HepG2 (cell line): ENCODE results near the gene CA14. TPM values are rescaled to one million over a fixed set of nuclear protein-coding genes. Genes with fewer than 3 reads are reported as not detected.

ENCODE experiments used
- AGO1 ChIP-seq: fragments of 200-400 bp; formaldehyde crosslinking; IDR thresholded peaks from 2 replicates; pipeline ENCODE4 v1.6.1; 2017; ENCODE audit warnings: mild to moderate bottlenecking, low read depth, low read length, moderate library complexity; ENCODE audit not compliant: poor library complexity, severe bottlenecking
- GTF3A ChIP-seq: sonication (generic); formaldehyde crosslinking; conservative IDR thresholded peaks from 2 replicates; pipeline ENCODE4 v1.4.0; 2020; ENCODE audit warnings: mild to moderate bottlenecking, missing genetic modification reagents
- HOXA5 ChIP-seq: sonication (generic); formaldehyde crosslinking; IDR thresholded peaks from 2 replicates; pipeline ENCODE4 v1.4.0; 2020; ENCODE audit warnings: missing genetic modification reagents
- KLF12 ChIP-seq: sonication (generic); formaldehyde crosslinking; IDR thresholded peaks from 2 replicates; pipeline ENCODE4 v1.4.0; 2020; ENCODE audit warnings: missing genetic modification reagents, borderline replicate concordance
- NFATC3 ChIP-seq: sonication (generic); formaldehyde crosslinking; IDR thresholded peaks from 2 replicates; pipeline ENCODE4 v1.5.1; 2020; ENCODE audit warnings: mild to moderate bottlenecking, missing genetic modification reagents
- NR2F1 ChIP-seq, 2 experiments: fragments of 450-650 bp in 1 of 2; formaldehyde crosslinking in 1 of 2; IDR thresholded peaks; 2 replicates each; pipeline versions ENCODE4 v1.5.0 to v1.6.1; 2016 to 2020; ENCODE audit warnings: mild to moderate bottlenecking in 1 of 2, missing compliant biosample characterization in 1 of 2, missing genetic modification reagents in 1 of 2, moderate library complexity in 1 of 2
- REL ChIP-seq: sonication (generic); formaldehyde crosslinking; conservative IDR thresholded peaks from 2 replicates; pipeline ENCODE4 v1.8.0; 2022; ENCODE audit warnings: mild to moderate bottlenecking, missing genetic modification reagents, moderate library complexity
- RXRB ChIP-seq: IDR thresholded peaks from 2 replicates; pipeline ENCODE4 v1.6.1; 2016; ENCODE audit warnings: borderline replicate concordance, missing genetic modification reagents, missing compliant biosample characterization
- TOE1 ChIP-seq: sonication (generic); formaldehyde crosslinking; IDR thresholded peaks from 2 replicates; pipeline ENCODE4 v1.4.0; 2020; ENCODE audit warnings: mild to moderate bottlenecking, missing genetic modification reagents
- ZKSCAN5 ChIP-seq: sonication (generic); formaldehyde crosslinking; IDR thresholded peaks from 2 replicates; pipeline ENCODE4 v1.5.1; 2020; ENCODE audit warnings: mild to moderate bottlenecking, missing genetic modification reagents
- ZNF383 ChIP-seq: sonication (generic); formaldehyde crosslinking; IDR thresholded peaks from 2 replicates; pipeline ENCODE4 v1.4.0; 2020; ENCODE audit warnings: missing genetic modification reagents, mild to moderate bottlenecking, borderline replicate concordance
- ZNF431 ChIP-seq: sonication (generic); formaldehyde crosslinking; IDR thresholded peaks from 2 replicates; pipeline ENCODE4 v1.9.0; 2022; ENCODE audit warnings: missing genetic modification reagents, low read depth, mild to moderate bottlenecking, borderline replicate concordance
- ZNF563 ChIP-seq: sonication (generic); formaldehyde crosslinking; IDR thresholded peaks from 2 replicates; pipeline ENCODE4 v1.8.0; 2022; ENCODE audit warnings: mild to moderate bottlenecking, moderate library complexity, missing genetic modification reagents
- ZNF75D ChIP-seq: sonication (generic); formaldehyde crosslinking; IDR thresholded peaks from 2 replicates; pipeline ENCODE4 v1.8.1; 2023; ENCODE audit warnings: missing genetic modification reagents, mild to moderate bottlenecking, borderline replicate concordance
- polyA plus RNA-seq, 8 experiments: library from polyadenylated mRNA; depleted of rRNA in 3 of 8; stranded (reverse) in 7 of 8; unstranded in 1 of 8; fragments of >200 nt; fragmentation: Illumina TruSeq in 4 of 8; extraction: Trizol in 4 of 8; gene quantifications; 2 replicates each; pipeline versions ENCODE4 v1.2.1 to v1.2.3, GENCODE V29; 2011 to 2016; ENCODE audit warnings: low read depth in 4 of 8, missing spikeins in 1 of 8, mixed read lengths in 1 of 8; ENCODE audit not compliant: insufficient read depth in 1 of 8
- total RNA-seq, 5 experiments: library from RNA; depleted of rRNA; stranded (reverse); fragments of >200 nt; fragmentation: Illumina TruSeq; extraction: Trizol; gene quantifications; 2 replicates each; pipeline ENCODE4 v1.2.3, GENCODE V29; 2016; ENCODE audit warnings: low read depth in 1 of 5
- TF ChIP-seq, protein P1 (sequence below), 2 experiments: sonication (generic) in 1 of 2; formaldehyde crosslinking in 1 of 2; IDR thresholded peaks; 2 replicates each; pipeline versions ENCODE4 v1.4.0 to v1.6.1; 2018 to 2020; ENCODE audit warnings: missing genetic modification reagents in 2 of 2, borderline replicate concordance in 1 of 2, low read depth in 1 of 2, mild to moderate bottlenecking in 1 of 2, missing biosample characterization in 1 of 2
- TF ChIP-seq, protein P2 (sequence below): sonication (generic); formaldehyde crosslinking; conservative IDR thresholded peaks from 2 replicates; pipeline ENCODE4 v1.4.0; 2020; ENCODE audit warnings: missing genetic modification reagents
- TF ChIP-seq, protein P3 (sequence below): sonication (generic); formaldehyde crosslinking; IDR thresholded peaks from 2 replicates; pipeline ENCODE4 v1.5.0; 2020; ENCODE audit warnings: missing genetic modification reagents
- TF ChIP-seq, protein P4 (sequence below), 2 experiments: sonication (generic) in 1 of 2; formaldehyde crosslinking in 1 of 2; IDR thresholded peaks; 2 replicates each; pipeline versions ENCODE4 v1.5.1 to v1.6.1; 2011 to 2020; ENCODE audit warnings: borderline replicate concordance in 1 of 2, low read depth in 1 of 2, low read length in 1 of 2, mild to moderate bottlenecking in 1 of 2, missing genetic modification reagents in 1 of 2, moderate library complexity in 1 of 2
- TF ChIP-seq, protein P5 (sequence below): IDR thresholded peaks from 2 replicates; pipeline ENCODE4 v1.6.1; 2016; ENCODE audit warnings: missing compliant biosample characterization, missing genetic modification reagents, borderline replicate concordance

Gene CA14
- total and polyA plus RNA-seq, 2 of the 13 experiments (the other 11 are each of a cell fraction or from before 2014, with no cell fraction given): 2.4 to 8.5 TPM

DNA sequence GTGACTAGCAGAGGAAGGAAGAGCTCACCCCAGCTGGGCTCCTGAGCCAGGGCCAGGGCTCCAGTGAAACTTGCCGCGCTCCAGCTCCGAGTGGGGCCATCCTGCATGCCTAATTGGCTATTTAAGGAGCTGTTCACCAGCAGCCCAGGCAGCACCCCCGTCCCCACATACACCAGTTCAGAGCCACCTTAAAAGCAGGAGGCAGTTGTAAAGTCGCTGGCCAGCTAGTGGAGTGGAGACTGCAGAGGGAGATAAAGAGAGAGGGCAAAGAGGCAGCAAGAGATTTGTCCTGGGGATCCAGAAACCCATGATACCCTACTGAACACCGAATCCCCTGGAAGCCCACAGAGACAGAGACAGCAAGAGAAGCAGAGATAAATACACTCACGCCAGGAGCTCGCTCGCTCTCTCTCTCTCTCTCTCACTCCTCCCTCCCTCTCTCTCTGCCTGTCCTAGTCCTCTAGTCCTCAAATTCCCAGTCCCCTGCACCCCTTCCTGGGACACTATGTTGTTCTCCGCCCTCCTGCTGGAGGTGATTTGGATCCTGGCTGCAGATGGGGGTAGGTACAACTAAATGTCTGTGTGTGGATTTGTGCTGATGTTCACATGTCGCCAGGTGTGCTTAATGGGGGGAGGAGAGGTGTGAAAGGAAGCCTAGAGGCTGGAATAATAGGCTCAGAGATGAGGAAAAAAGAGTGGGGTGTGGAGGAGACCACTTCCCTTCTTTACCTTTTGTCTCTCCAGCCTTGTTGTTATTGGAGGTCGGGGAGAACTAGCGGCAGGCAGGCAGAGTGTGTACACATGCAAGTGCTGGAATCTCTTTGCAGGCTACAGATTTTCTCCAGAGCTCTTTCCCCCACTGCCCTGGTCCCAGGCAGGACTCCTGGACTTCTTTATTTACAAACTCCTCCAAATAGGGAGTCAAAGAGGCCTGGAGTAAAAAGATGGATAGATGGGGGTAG is at the start of gene CA14 (continued):
- TF ChIP-seq, protein P1, sequence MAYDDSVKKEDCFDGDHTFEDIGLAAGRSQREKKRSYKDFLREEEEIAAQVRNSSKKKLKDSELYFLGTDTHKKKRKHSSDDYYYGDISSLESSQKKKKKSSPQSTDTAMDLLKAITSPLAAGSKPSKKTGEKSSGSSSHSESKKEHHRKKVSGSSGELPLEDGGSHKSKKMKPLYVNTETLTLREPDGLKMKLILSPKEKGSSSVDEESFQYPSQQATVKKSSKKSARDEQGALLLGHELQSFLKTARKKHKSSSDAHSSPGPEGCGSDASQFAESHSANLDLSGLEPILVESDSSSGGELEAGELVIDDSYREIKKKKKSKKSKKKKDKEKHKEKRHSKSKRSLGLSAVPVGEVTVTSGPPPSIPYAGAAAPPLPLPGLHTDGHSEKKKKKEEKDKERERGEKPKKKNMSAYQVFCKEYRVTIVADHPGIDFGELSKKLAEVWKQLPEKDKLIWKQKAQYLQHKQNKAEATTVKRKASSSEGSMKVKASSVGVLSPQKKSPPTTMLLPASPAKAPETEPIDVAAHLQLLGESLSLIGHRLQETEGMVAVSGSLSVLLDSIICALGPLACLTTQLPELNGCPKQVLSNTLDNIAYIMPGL (CRISPR knock-in tag; IDR thresholded peaks at IDR 0.05; ENCODE audit: borderline replicate concordance in 1 of 2, low read depth in 1 of 2): 0 out of 4 replicates have a peak, but pooled peaks of 1 of the 2 experiments have one; percentile 33
- TF ChIP-seq, protein P2, sequence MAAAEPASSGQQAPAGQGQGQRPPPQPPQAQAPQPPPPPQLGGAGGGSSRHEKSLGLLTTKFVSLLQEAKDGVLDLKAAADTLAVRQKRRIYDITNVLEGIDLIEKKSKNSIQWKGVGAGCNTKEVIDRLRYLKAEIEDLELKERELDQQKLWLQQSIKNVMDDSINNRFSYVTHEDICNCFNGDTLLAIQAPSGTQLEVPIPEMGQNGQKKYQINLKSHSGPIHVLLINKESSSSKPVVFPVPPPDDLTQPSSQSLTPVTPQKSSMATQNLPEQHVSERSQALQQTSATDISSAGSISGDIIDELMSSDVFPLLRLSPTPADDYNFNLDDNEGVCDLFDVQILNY (CRISPR knock-in tag): no peak
- TF ChIP-seq HOXA5 (CRISPR knock-in tag): 0 out of 2 replicates have a peak, but pooled peaks have one; percentile 49
- TF ChIP-seq AGO1: no peak
- TF ChIP-seq, protein P3, sequence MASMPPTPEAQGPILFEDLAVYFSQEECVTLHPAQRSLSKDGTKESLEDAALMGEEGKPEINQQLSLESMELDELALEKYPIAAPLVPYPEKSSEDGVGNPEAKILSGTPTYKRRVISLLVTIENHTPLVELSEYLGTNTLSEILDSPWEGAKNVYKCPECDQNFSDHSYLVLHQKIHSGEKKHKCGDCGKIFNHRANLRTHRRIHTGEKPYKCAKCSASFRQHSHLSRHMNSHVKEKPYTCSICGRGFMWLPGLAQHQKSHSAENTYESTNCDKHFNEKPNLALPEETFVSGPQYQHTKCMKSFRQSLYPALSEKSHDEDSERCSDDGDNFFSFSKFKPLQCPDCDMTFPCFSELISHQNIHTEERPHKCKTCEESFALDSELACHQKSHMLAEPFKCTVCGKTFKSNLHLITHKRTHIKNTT (CRISPR knock-in tag): no peak
- TF ChIP-seq RXRB: peak; percentile 37; the same call in 1 of the 2 replicates
- TF ChIP-seq REL (CRISPR knock-in tag): no peak
- TF ChIP-seq ZKSCAN5 (CRISPR knock-in tag): no peak
- TF ChIP-seq ZNF431 (CRISPR knock-in tag): 0 out of 2 replicates have a peak, but pooled peaks have one; percentile 46
- no peak for TF ChIP-seq ZNF563 (CRISPR knock-in tag)
- no peak for TF ChIP-seq TOE1 (CRISPR knock-in tag)
- no peak for TF ChIP-seq GTF3A (CRISPR knock-in tag)
- TF ChIP-seq, protein P4, sequence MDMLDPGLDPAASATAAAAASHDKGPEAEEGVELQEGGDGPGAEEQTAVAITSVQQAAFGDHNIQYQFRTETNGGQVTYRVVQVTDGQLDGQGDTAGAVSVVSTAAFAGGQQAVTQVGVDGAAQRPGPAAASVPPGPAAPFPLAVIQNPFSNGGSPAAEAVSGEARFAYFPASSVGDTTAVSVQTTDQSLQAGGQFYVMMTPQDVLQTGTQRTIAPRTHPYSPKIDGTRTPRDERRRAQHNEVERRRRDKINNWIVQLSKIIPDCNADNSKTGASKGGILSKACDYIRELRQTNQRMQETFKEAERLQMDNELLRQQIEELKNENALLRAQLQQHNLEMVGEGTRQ (IDR thresholded peaks at IDR 0.05; ENCODE audit: low read depth, low read length): no peak
- TF ChIP-seq, protein P4 (CRISPR knock-in tag; IDR thresholded peaks at IDR 0.05; ENCODE audit: borderline replicate concordance): 0 out of 2 replicates have a peak, but pooled peaks have one; percentile 24
- TF ChIP-seq NFATC3 (CRISPR knock-in tag): no peak
- no peak for TF ChIP-seq NR2F1 (CRISPR knock-in tag; IDR thresholded peaks at IDR 0.05)
- no peak for TF ChIP-seq KLF12 (CRISPR knock-in tag)
- no peak for TF ChIP-seq ZNF383 (CRISPR knock-in tag)
- TF ChIP-seq ZNF75D: no peak
- TF ChIP-seq, protein P5, sequence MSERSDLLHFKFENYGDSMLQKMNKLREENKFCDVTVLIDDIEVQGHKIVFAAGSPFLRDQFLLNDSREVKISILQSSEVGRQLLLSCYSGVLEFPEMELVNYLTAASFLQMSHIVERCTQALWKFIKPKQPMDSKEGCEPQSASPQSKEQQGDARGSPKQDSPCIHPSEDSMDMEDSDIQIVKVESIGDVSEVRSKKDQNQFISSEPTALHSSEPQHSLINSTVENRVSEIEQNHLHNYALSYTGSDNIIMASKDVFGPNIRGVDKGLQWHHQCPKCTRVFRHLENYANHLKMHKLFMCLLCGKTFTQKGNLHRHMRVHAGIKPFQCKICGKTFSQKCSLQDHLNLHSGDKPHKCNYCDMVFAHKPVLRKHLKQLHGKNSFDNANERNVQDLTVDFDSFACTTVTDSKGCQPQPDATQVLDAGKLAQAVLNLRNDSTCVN: no peak
